GM12878 (cell line): ENCODE measurements around the gene LMOD1. TPM values are rescaled to one million over a fixed set of nuclear protein-coding genes. Genes with fewer than 3 reads are reported as not detected.

Experiments
- ATAC-seq: fragments of 200-7000 bp; cut with Tn5 transposase; 3 replicates; pipeline ENCODE4 v1.9.1; 2020; ENCODE audit warnings: mild to moderate bottlenecking, moderate library complexity
- BruUV-seq: library from RNA; stranded (reverse); fragments of 400-500 nt; replicated peaks from 2 replicates; lab custom pipeline; 2021; lab: Mats Ljungman, UMichigan
- CTCF ChIA-PET: fragments of 300-600 bp; sonication (Branson Sonifier 250); formaldehyde crosslinking; extraction: SDS; loops from one replicate; lab custom pipeline; 2021; ENCODE audit warnings: inconsistent platforms; lab: Yijun Ruan, JAX
- POLR2A ChIA-PET: fragments of 350-600 bp; formaldehyde crosslinking; extraction: SDS; loops from one replicate; lab custom pipeline; 2021; ENCODE audit warnings: inconsistent platforms; lab: Charles Lee
- RAD21 ChIA-PET: fragments of 300-600 bp; sonication (Branson Sonifier 250); formaldehyde crosslinking; loops from one replicate; lab custom pipeline; 2023; ENCODE audit warnings: antibody characterized with exemption; ENCODE audit not compliant: unreplicated experiment; lab: Charles Lee
- SMC1A ChIA-PET: fragments of 300-600 bp; sonication (Branson Sonifier 250); formaldehyde crosslinking; loops from one replicate; lab custom pipeline; 2023; ENCODE audit not compliant: unreplicated experiment, uncharacterized antibody; lab: Charles Lee
- DNase-seq: peaks from one replicate; pipeline ENCODE4 v3.0.0-alpha.2; 2011; ENCODE audit warnings: low read depth, low spot score
- FAIRE-seq: peaks from 3 replicates; lab custom pipeline; 2011; peaks lifted over from hg19 to GRCh38; lab: Jason Lieb, UNC
- H2AFZ ChIP-seq: 2 replicates; pipeline ENCODE4 v1.6.0; 2011; ENCODE audit warnings: low read depth, low read length, control low read depth; ENCODE audit not compliant: control insufficient read depth
- H3K27ac ChIP-seq: 2 replicates; pipeline ENCODE4 v1.5.1; 2011; ENCODE audit warnings: control low read depth; ENCODE audit not compliant: control insufficient read depth, insufficient read depth
- H3K27me3 ChIP-seq, 2 experiments: replicated peaks in 1 of 2; 2 replicates each; pipeline versions ENCODE4 v1.6.0 to v1.6.1; 2011; ENCODE audit warnings: low read length in 1 of 2; ENCODE audit not compliant: control insufficient read depth in 2 of 2, insufficient read depth in 2 of 2
- H3K36me3 ChIP-seq, 2 experiments: 2 replicates each; pipeline ENCODE4 v1.5.1; 2011; ENCODE audit warnings: low read length in 1 of 2; ENCODE audit not compliant: control insufficient read depth in 2 of 2, insufficient read depth in 2 of 2
- H3K4me1 ChIP-seq: 2 replicates; pipeline ENCODE4 v1.6.1; 2011; ENCODE audit warnings: mild to moderate bottlenecking, low read length, moderate library complexity, mixed read lengths; ENCODE audit not compliant: control insufficient read depth, insufficient read depth
- H3K4me2 ChIP-seq: 2 replicates; pipeline ENCODE4 v1.6.0; 2011; ENCODE audit warnings: control low read depth; ENCODE audit not compliant: control insufficient read depth, insufficient read depth
- H3K4me3 ChIP-seq: fragments of 200-600 bp; sonication (generic); 2 replicates; pipeline ENCODE4 v1.5.1; 2016
- H3K79me2 ChIP-seq: 2 replicates; pipeline ENCODE4 v1.6.0; 2011; ENCODE audit warnings: low read length; ENCODE audit not compliant: control insufficient read depth, insufficient read depth
- H3K9ac ChIP-seq: 2 replicates; pipeline ENCODE4 v1.8.0; 2011; ENCODE audit warnings: low read length, control low read depth, mixed read lengths; ENCODE audit not compliant: control insufficient read depth, insufficient read depth
- H3K9me3 ChIP-seq: replicated peaks from 3 replicates; pipeline ENCODE4 v1.5.1; 2011; ENCODE audit warnings: mild to moderate bottlenecking, low read length; ENCODE audit not compliant: control insufficient read depth, insufficient read depth
- H4K20me1 ChIP-seq: 2 replicates; pipeline ENCODE4 v1.6.0; 2011; ENCODE audit not compliant: control insufficient read depth, insufficient read depth
- HDGF ChIP-seq: fragments of 450-650 bp; IDR thresholded peaks from 2 replicates; pipeline ENCODE4 v1.6.1; 2016; ENCODE audit warnings: antibody characterized with exemption
- MXI1 ChIP-seq: fragments of 150-350 bp; IDR thresholded peaks from 2 replicates; pipeline ENCODE4 v1.6.1; 2011; ENCODE audit warnings: low read depth, mild to moderate bottlenecking, inconsistent platforms, low read length, improper control_type of control experiment
- PAX5 ChIP-seq: IDR thresholded peaks from 2 replicates; pipeline ENCODE4 v1.6.1; 2011; ENCODE audit warnings: low read depth, low read length, borderline replicate concordance
- POLR2AphosphoS5 ChIP-seq: IDR thresholded peaks from 2 replicates; pipeline ENCODE4 v1.6.1; 2011; ENCODE audit warnings: mild to moderate bottlenecking, low read length, inconsistent platforms
- RAD51 ChIP-seq: fragments of 450-650 bp; IDR thresholded peaks from 2 replicates; pipeline ENCODE4 v1.6.1; 2016; ENCODE audit warnings: moderate library complexity, mild to moderate bottlenecking, inconsistent platforms
- RBBP5 ChIP-seq: fragments of 200-600 bp; sonication (generic); conservative IDR thresholded peaks from 2 replicates; pipeline ENCODE4 v1.6.1; 2016
- STAT3 ChIP-seq: IDR thresholded peaks from 2 replicates; pipeline ENCODE4 v1.6.1; 2011; ENCODE audit warnings: low read depth, low read length, improper control_type of control experiment
- WRNIP1 ChIP-seq: IDR thresholded peaks from 2 replicates; pipeline ENCODE4 v1.6.1; 2011; ENCODE audit warnings: low read depth, low read length, improper control_type of control experiment, borderline replicate concordance
- ZNF274 ChIP-seq: IDR thresholded peaks from one replicate; pipeline ENCODE4 v1.8.0; 2011; ENCODE audit not compliant: insufficient read length, insufficient read depth
- WGBS: methylation state at CpG from one replicate; pipeline ENCODE4 v1.1.6; 2016; ENCODE audit warnings: low lambda C conversion rate; ENCODE audit not compliant: insufficient replicate concordance, insufficient coverage; ENCODE audit errors: missing lambda C conversion rate; 5-methylcytosine and 5-hydroxymethylcytosine counted together
- in situ Hi-C: fragments of 300-500 bp; cut with MboI; formaldehyde crosslinking; loops from 9 replicates; pipeline ENCODE4 v1.14.3; 2018; ENCODE audit warnings: mixed read lengths
- intact Hi-C: fragments of 100-400 bp; cut with micrococcal nuclease; formaldehyde crosslinking; loops from one replicate; pipeline ENCODE4 v1.14.2; 2022; ENCODE audit not compliant: unreplicated experiment
- polyA plus RNA-seq, 11 experiments: library from polyadenylated mRNA; depleted of rRNA in 4 of 11; unstranded in 6 of 11; stranded (reverse) in 5 of 11; fragments of >200 nt; fragmentation: Nextera tagmentation in 4 of 11; fragmentation: Illumina TruSeq in 1 of 11; extraction: Ambion mirVana in 4 of 11; extraction: Trizol in 1 of 11; gene quantifications; 1 replicate in 1 of 11; 2 replicates in 10 of 11; pipeline versions ENCODE4 v1.2.1 to v1.2.3, GENCODE V29; 2011 to 2016; ENCODE audit warnings: inconsistent platforms in 2 of 11, missing spikeins in 2 of 11, low read depth in 1 of 11
- total RNA-seq, 4 experiments: library from RNA; depleted of rRNA in 3 of 4; stranded (reverse); fragments of >200 nt in 3 of 4; fragmentation: Illumina TruSeq in 1 of 4; extraction: Trizol in 1 of 4; gene quantifications; 2 replicates each; pipeline versions ENCODE4 v1.2.1 to v1.2.3, GENCODE V29; 2013 to 2021
- TF ChIP-seq, protein P1 (sequence below): fragments of 450-650 bp; IDR thresholded peaks from 2 replicates; pipeline ENCODE4 v1.6.1; 2017; ENCODE audit warnings: antibody characterized with exemption, mild to moderate bottlenecking, moderate library complexity
- TF ChIP-seq, protein P2 (sequence below): fragments of 450-650 bp; IDR thresholded peaks from 2 replicates; pipeline ENCODE4 v1.6.1; 2017; ENCODE audit warnings: mild to moderate bottlenecking, moderate library complexity

LMOD1 gene
- total and polyA plus RNA-seq, 10 of the 15 experiments (the other 5 are each of a cell fraction or from before 2014, with no cell fraction given) = 0.15 TPM; not detected in 9

DNA sequence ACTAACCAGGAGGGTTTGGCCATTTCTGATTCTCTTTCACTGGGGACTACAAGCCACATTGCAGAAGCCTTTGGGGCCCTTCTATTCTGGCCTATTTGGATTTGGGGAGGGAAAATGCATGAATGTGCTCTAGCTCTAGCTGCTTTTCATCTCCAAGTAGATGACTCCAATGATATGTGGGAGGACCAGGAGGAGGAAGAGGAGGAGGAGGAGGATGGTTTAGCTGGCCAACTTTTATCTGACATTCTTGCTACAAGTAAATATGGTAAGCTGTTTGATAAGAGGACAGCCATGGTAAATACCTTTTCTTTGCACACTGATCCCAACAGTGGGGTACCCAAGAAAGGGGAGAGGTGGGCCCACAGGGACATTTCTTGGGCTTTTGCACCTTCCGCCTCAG lies 71.7 kb downstream of the LMOD1 start:
- H2AFZ ChIP-seq = no peak overlapping the region
- TF ChIP-seq RBBP5 (no peak), ZNF274 (no peak)
- DNase-seq (no peak), ATAC-seq (no peak), FAIRE-seq (no peak)
- no peak overlapping the region for H3K27ac ChIP-seq
- ChIA-PET CTCF (interaction anchor here (0.6 to 1.8 kb wide), 6 partner anchors 13 to 137 kb away, joined by 3 to 7 read pairs (median 4); partner anchors contain the start of gene RNPEP), RAD21 (interaction anchor here (1.0 kb wide), 1 partner anchor 12 kb away, joined by 4 read pairs; no protein-coding TSS in a partner anchor), SMC1A (interaction anchor here (0.7 to 0.9 kb wide), 2 partner anchors 12 to 27 kb away, joined by 3 read pairs; no protein-coding TSS in a partner anchor), POLR2A (no interaction called here)
- H3K4me2 ChIP-seq = no peak overlapping the region
- no peaks in the 10 kb centered on the region for H3K27me3 ChIP-seq
- H3K9me3 ChIP-seq = no peaks in the 10 kb centered on the region
- H3K79me2 ChIP-seq = no peaks in the 10 kb centered on the region
- H3K4me1 ChIP-seq = no peaks in the 10 kb centered on the region
- intact Hi-C loops = loop anchor here (5.0 kb wide), 1 partner anchor 243 kb away; no protein-coding TSS in a partner anchor
- in situ Hi-C loops = no loop called here
- no peaks in the 10 kb centered on the region for H4K20me1 ChIP-seq
- H3K4me3 ChIP-seq = no peak overlapping the region
- no TSS peak for BruUV-seq
- 100% methylated on average over 1 of the region's 1 CpG for WGBS
- no peak overlapping the region for H3K9ac ChIP-seq
- H3K36me3 ChIP-seq = peaks cover 18 to 42% of the 10 kb centered on the region in 2 experiments

DNA sequence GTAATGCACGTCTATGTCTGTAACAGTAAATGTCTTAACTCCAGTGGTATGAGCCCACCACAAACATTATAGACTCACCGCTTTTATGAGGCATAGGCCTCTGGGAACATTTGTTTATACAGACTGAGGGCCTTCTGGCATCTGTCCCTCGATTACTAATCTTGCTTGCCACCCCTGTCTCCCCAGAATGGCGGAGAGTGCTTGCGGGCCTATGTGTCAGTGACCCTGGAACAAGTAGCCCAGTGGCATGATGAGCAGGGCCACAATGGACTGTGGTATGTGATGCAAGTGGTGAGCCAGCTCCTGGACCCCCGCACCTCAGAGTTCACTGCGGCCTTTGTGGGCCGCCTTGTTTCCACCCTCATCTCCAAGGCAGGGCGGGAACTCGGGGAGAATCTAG lies 76.0 kb downstream of the LMOD1 start:
- CTCF ChIA-PET = interaction anchor here (1.0 kb wide), 1 partner anchor 11 kb away, joined by 3 read pairs; no protein-coding TSS in a partner anchor
- TF ChIP-seq HDGF (no peak), STAT3 (no peak), POLR2AphosphoS5 (no peak), RAD51 (no peak), MXI1 (no peak), WRNIP1 (no peak), PAX5 (no peak)
- TF ChIP-seq, protein P1, sequence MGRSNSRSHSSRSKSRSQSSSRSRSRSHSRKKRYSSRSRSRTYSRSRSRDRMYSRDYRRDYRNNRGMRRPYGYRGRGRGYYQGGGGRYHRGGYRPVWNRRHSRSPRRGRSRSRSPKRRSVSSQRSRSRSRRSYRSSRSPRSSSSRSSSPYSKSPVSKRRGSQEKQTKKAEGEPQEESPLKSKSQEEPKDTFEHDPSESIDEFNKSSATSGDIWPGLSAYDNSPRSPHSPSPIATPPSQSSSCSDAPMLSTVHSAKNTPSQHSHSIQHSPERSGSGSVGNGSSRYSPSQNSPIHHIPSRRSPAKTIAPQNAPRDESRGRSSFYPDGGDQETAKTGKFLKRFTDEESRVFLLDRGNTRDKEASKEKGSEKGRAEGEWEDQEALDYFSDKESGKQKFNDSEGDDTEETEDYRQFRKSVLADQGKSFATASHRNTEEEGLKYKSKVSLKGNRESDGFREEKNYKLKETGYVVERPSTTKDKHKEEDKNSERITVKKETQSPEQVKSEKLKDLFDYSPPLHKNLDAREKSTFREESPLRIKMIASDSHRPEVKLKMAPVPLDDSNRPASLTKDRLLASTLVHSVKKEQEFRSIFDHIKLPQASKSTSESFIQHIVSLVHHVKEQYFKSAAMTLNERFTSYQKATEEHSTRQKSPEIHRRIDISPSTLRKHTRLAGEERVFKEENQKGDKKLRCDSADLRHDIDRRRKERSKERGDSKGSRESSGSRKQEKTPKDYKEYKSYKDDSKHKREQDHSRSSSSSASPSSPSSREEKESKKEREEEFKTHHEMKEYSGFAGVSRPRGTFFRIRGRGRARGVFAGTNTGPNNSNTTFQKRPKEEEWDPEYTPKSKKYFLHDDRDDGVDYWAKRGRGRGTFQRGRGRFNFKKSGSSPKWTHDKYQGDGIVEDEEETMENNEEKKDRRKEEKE = no peak
- TF ChIP-seq, protein P2, sequence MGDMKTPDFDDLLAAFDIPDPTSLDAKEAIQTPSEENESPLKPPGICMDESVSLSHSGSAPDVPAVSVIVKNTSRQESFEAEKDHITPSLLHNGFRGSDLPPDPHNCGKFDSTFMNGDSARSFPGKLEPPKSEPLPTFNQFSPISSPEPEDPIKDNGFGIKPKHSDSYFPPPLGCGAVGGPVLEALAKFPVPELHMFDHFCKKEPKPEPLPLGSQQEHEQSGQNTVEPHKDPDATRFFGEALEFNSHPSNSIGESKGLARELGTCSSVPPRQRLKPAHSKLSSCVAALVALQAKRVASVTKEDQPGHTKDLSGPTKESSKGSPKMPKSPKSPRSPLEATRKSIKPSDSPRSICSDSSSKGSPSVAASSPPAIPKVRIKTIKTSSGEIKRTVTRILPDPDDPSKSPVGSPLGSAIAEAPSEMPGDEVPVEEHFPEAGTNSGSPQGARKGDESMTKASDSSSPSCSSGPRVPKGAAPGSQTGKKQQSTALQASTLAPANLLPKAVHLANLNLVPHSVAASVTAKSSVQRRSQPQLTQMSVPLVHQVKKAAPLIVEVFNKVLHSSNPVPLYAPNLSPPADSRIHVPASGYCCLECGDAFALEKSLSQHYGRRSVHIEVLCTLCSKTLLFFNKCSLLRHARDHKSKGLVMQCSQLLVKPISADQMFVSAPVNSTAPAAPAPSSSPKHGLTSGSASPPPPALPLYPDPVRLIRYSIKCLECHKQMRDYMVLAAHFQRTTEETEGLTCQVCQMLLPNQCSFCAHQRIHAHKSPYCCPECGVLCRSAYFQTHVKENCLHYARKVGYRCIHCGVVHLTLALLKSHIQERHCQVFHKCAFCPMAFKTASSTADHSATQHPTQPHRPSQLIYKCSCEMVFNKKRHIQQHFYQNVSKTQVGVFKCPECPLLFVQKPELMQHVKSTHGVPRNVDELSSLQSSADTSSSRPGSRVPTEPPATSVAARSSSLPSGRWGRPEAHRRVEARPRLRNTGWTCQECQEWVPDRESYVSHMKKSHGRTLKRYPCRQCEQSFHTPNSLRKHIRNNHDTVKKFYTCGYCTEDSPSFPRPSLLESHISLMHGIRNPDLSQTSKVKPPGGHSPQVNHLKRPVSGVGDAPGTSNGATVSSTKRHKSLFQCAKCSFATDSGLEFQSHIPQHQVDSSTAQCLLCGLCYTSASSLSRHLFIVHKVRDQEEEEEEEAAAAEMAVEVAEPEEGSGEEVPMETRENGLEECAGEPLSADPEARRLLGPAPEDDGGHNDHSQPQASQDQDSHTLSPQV = no peak

More for the DNA sequence above, 76.0 kb downstream of the LMOD1 start:
- ChIA-PET POLR2A (no interaction called here), RAD21 (no interaction called here), SMC1A (no interaction called here)
- FAIRE-seq (no peak), ATAC-seq (no peak), DNase-seq (no peak)
- Histone ChIP-seq H3K9ac (no peak overlapping the region), H3K79me2 (no peaks in the 10 kb centered on the region), H3K36me3 (peaks cover 19 to 52% of the 10 kb centered on the region in 2 experiments), H4K20me1 (no peaks in the 10 kb centered on the region), H3K9me3 (no peaks in the 10 kb centered on the region), H3K27me3 (no peaks in the 10 kb centered on the region), H3K27ac (no peak overlapping the region), H2AFZ (no peak overlapping the region), H3K4me2 (no peak overlapping the region), H3K4me1 (no peaks in the 10 kb centered on the region), H3K4me3 (no peak overlapping the region)
- in situ Hi-C loops = no loop called here
- WGBS = 98% methylated on average over 10 of the region's 10 CpGs
- no TSS peak for BruUV-seq
- intact Hi-C loops = no loop called here
